HEK293T (cell line): ENCODE data around the gene AHDC1.

ENCODE experiments used
- CTCF ChIA-PET: fragments of 350-600 bp; formaldehyde crosslinking; extraction: SDS; loops from one replicate; lab custom pipeline; 2021; ENCODE audit warnings: antibody characterized with exemption, inconsistent platforms; lab: Yijun Ruan, JAX
- POLR2A ChIA-PET: fragments of 350-600 bp; formaldehyde crosslinking; extraction: SDS; loops from one replicate; lab custom pipeline; 2020; ENCODE audit warnings: antibody characterized with exemption, inconsistent platforms; lab: Yijun Ruan, JAX
- DNase-seq: peaks from one replicate; pipeline ENCODE4 v3.0.0; 2012; ENCODE audit warnings: mixed read lengths; ENCODE audit errors: extremely low spot score
- ARNT ChIP-seq: fragments of 450-650 bp; IDR thresholded peaks from 2 replicates; pipeline ENCODE4 v1.6.1; 2017; ENCODE audit warnings: mild to moderate bottlenecking
- BHLHE40 ChIP-seq: fragments of 450-650 bp; IDR thresholded peaks from 2 replicates; pipeline ENCODE4 v1.6.1; 2016; ENCODE audit warnings: mild to moderate bottlenecking, moderate library complexity, borderline replicate concordance
- CTBP1 ChIP-seq: fragments of 450-650 bp; IDR thresholded peaks from 2 replicates; pipeline ENCODE4 v1.6.1; 2016; ENCODE audit warnings: borderline replicate concordance
- ELF4 ChIP-seq: fragments of 450-650 bp; IDR thresholded peaks from 2 replicates; pipeline ENCODE4 v1.6.1; 2017; ENCODE audit warnings: antibody characterized with exemption
- FOXA1 ChIP-seq: fragments of 450-650 bp; IDR thresholded peaks from 2 replicates; pipeline ENCODE4 v1.6.1; 2016; ENCODE audit warnings: mild to moderate bottlenecking
- FOXK2 ChIP-seq: fragments of 450-650 bp; IDR thresholded peaks from 2 replicates; pipeline ENCODE4 v1.6.1; 2016; ENCODE audit warnings: mild to moderate bottlenecking
- FOXM1 ChIP-seq: fragments of 450-650 bp; IDR thresholded peaks from 2 replicates; pipeline ENCODE4 v1.6.1; 2017; ENCODE audit warnings: mild to moderate bottlenecking, borderline replicate concordance
- HDGF ChIP-seq: fragments of 450-650 bp; IDR thresholded peaks from 2 replicates; pipeline ENCODE4 v1.6.1; 2017; ENCODE audit warnings: antibody characterized with exemption, borderline replicate concordance
- L3MBTL2 ChIP-seq: fragments of 450-650 bp; conservative IDR thresholded peaks from 2 replicates; pipeline ENCODE4 v1.6.1; 2016; ENCODE audit warnings: mild to moderate bottlenecking
- LEF1 ChIP-seq: fragments of 450-650 bp; IDR thresholded peaks from 2 replicates; pipeline ENCODE4 v1.6.1; 2017; ENCODE audit warnings: mild to moderate bottlenecking, borderline replicate concordance
- NFRKB ChIP-seq: fragments of 450-650 bp; IDR thresholded peaks from 2 replicates; pipeline ENCODE4 v1.6.1; 2016; ENCODE audit warnings: mild to moderate bottlenecking, moderate library complexity
- PKNOX1 ChIP-seq: fragments of 450-650 bp; IDR thresholded peaks from 2 replicates; pipeline ENCODE4 v1.6.1; 2016
- SP1 ChIP-seq: fragments of 450-650 bp; IDR thresholded peaks from 2 replicates; pipeline ENCODE4 v1.6.1; 2017
- SUZ12 ChIP-seq: fragments of 450-650 bp; IDR thresholded peaks from 2 replicates; pipeline ENCODE4 v1.6.1; 2016; ENCODE audit warnings: mild to moderate bottlenecking
- TARDBP ChIP-seq: fragments of 450-650 bp; IDR thresholded peaks from 2 replicates; pipeline ENCODE4 v1.6.1; 2016
- ZNF384 ChIP-seq: fragments of 450-650 bp; IDR thresholded peaks from 2 replicates; pipeline ENCODE4 v1.6.1; 2016

AHDC1 gene

GRCh38 chr1:27603309-27603680 is 649 bp downstream of the AHDC1 start:
- CTCF ChIA-PET, result interaction anchor here (0.7 to 1.3 kb wide), 2 partner anchors 47 to 237 kb away, joined by 3 to 4 read pairs; no protein-coding TSS in a partner anchor
- POLR2A ChIA-PET, result interaction anchor here (0.7 to 1.0 kb wide), 2 partner anchors 28 to 47 kb away, joined by 3 to 4 read pairs; no protein-coding TSS in a partner anchor
- TF ChIP-seq TARDBP (no peak), L3MBTL2 (no peak), BHLHE40 (no peak), PKNOX1 (no peak), FOXK2 (no peak), ZNF384 (no peak), ARNT (no peak), ELF4 (no peak), SP1 (no peak), CTBP1 (no peak), LEF1 (no peak), SUZ12 (no peak), NFRKB (no peak), FOXM1 (no peak), HDGF (no peak), FOXA1 (no peak)
- DNase-seq, result peak; percentile 48

- ChIA-PET POLR2A (interaction anchor here (1.7 to 2.5 kb wide), 2 partner anchors 28 to 112 kb away, joined by 4 to 10 read pairs; partner anchors contain the start of gene WASF2), CTCF (interaction anchor here (0.7 to 2.3 kb wide), 2 partner anchors 35 to 237 kb away, joined by 3 to 12 read pairs; no protein-coding TSS in a partner anchor)
- no peak for TF ChIP-seq ZNF384
- TF ChIP-seq HDGF, result no peak
- TF ChIP-seq LEF1, result no peak
- TF ChIP-seq PKNOX1, result peak; percentile 65
- TF ChIP-seq BHLHE40, result no peak
- TF ChIP-seq TARDBP, result no peak
- no peak for TF ChIP-seq ELF4
- DNase-seq, result peak; percentile 57
These were observed 1.3 kb downstream of the AHDC1 start for GRCh38 chr1:27602462-27603308.

GRCh38 chr1:27601771-27602461 is 2.0 kb downstream of the AHDC1 start:
- no peak for DNase-seq
- ChIA-PET POLR2A (interaction anchor here (0.9 to 2.5 kb wide), 4 partner anchors 27 to 123 kb away, joined by 3 to 10 read pairs (median 4); partner anchors contain the start of genes FAM76A and WASF2), CTCF (interaction anchor here (0.6 to 2.3 kb wide), 5 partner anchors 26 to 306 kb away, joined by 3 to 13 read pairs (median 3); no protein-coding TSS in a partner anchor)
- no peak for TF ChIP-seq PKNOX1
- no peak for TF ChIP-seq LEF1
- TF ChIP-seq NFRKB, result no peak
- TF ChIP-seq ZNF384, result no peak

DNA sequence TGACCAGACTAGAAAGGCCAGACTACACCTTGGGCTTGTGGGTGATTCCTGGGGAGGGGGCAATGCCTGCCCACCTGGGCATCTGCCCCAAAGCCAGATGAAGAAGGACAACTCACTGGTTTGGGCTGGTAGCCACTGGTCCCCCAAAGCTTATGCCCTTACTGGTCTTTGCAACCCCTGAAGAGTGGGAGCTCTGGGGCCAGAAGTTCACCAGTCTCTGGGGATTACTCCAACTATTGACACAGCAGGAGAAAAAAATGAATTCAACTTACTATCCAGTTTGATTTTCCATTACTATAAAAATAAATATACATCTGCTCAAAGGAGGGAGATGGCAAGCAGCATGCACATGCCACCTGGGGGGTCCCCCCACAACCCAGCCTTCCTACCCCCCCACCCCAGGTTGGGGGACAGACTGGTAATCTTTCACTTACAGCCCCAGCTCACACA is 2.6 kb downstream of the AHDC1 start:
- TF ChIP-seq FOXA1 (no peak), SP1 (no peak), FOXM1 (no peak), HDGF (no peak), FOXK2 (no peak), BHLHE40 (no peak), ARNT (no peak), PKNOX1 (no peak)
- no peak for DNase-seq
- ChIA-PET CTCF (interaction anchor here (0.6 to 2.3 kb wide), 5 partner anchors 25 to 62 kb away, joined by 3 to 13 read pairs (median 4); no protein-coding TSS in a partner anchor), POLR2A (interaction anchor here (0.9 to 2.5 kb wide), 4 partner anchors 26 to 124 kb away, joined by 3 to 10 read pairs (median 4); partner anchors contain the start of genes FAM76A and WASF2)
